ENCODE measurements around the gene NUTM2A.
"Not testable (repeated sequence)": the region's sequence is repeated elsewhere in the genome, so short reads cannot be mapped to it uniquely, and the experiment has no call there.

NUTM2A gene

GRCh38 chr10:87225148-87225547, at the start of gene NUTM2A:
TSS of gene NUTM2A (plus strand) at chr10:87225448. CDS start at chr10:87225831, 383 bp downstream.
- DNase-seq: not testable (repeated sequence)

- not testable (repeated sequence) for DNase-seq
Observed at GRCh38 chr10:87177587-87177986, 47.7 kb upstream of the NUTM2A start.

GRCh38 chr10:87184421-87184820, 40.8 kb upstream of the NUTM2A start:
- not testable (repeated sequence) for DNase-seq

GRCh38 chr10:87186016-87186415, 39.2 kb upstream of the NUTM2A start:
- not testable (repeated sequence) for DNase-seq

- not testable (repeated sequence) for DNase-seq
Observed at GRCh38 chr10:87187573-87187972, 37.7 kb upstream of the NUTM2A start.

GRCh38 chr10:87191841-87192240, 33.4 kb upstream of the NUTM2A start:
- DNase-seq: not testable (repeated sequence)

GRCh38 chr10:87200924-87201323, 24.3 kb upstream of the NUTM2A start:
- DNase-seq: not testable (repeated sequence)

- DNase-seq: not testable (repeated sequence)
Observed at GRCh38 chr10:87204801-87205200, 20.4 kb upstream of the NUTM2A start.

GRCh38 chr10:87206922-87207321, 18.3 kb upstream of the NUTM2A start:
- DNase-seq: not testable (repeated sequence)

- DNase-seq: not testable (repeated sequence)
Observed at GRCh38 chr10:87210309-87210708, 14.9 kb upstream of the NUTM2A start.

GRCh38 chr10:87211848-87212247, 13.4 kb upstream of the NUTM2A start:
- DNase-seq: not testable (repeated sequence)

- DNase-seq: not testable (repeated sequence)
Observed at GRCh38 chr10:87213150-87213765, 12.0 kb upstream of the NUTM2A start.

- not testable (repeated sequence) for DNase-seq
Observed at GRCh38 chr10:87213806-87214205, 11.4 kb upstream of the NUTM2A start.

GRCh38 chr10:87216120-87216519, 9.1 kb upstream of the NUTM2A start:
- DNase-seq: not testable (repeated sequence)

GRCh38 chr10:87219370-87219769, 5.9 kb upstream of the NUTM2A start:
- not testable (repeated sequence) for DNase-seq

- DNase-seq: not testable (repeated sequence)
Observed at GRCh38 chr10:87222789-87223188, 2.5 kb upstream of the NUTM2A start.

- not testable (repeated sequence) for DNase-seq
Observed at GRCh38 chr10:87228247-87228646, 3.0 kb downstream of the NUTM2A start.

GRCh38 chr10:87229211-87229610, 4.0 kb downstream of the NUTM2A start:
- not testable (repeated sequence) for DNase-seq

GRCh38 chr10:87234854-87235253, 9.6 kb downstream of the NUTM2A start:
- not testable (repeated sequence) for DNase-seq

GRCh38 chr10:87237244-87237643, 12.0 kb downstream of the NUTM2A start:
- DNase-seq: not testable (repeated sequence)

- not testable (repeated sequence) for DNase-seq
Observed at GRCh38 chr10:87239346-87239808, 14.1 kb downstream of the NUTM2A start.

GRCh38 chr10:87242192-87242591, 16.9 kb downstream of the NUTM2A start:
- DNase-seq: not testable (repeated sequence)

- not testable (repeated sequence) for DNase-seq
Observed at GRCh38 chr10:87247335-87247734, 22.1 kb downstream of the NUTM2A start.

- DNase-seq: not testable (repeated sequence)
Observed at GRCh38 chr10:87248818-87249353, 23.6 kb downstream of the NUTM2A start.
